Neuron (in vitro differentiated cells): ENCODE measurements around the gene OSBP2.

Source experiments
- H2AFZ ChIP-seq: one replicate; pipeline ENCODE4 v1.6.1; 2013; ENCODE audit warnings: low read depth, mild to moderate bottlenecking, inconsistent platforms, low read length, moderate library complexity
- H3K27me3 ChIP-seq: one replicate; pipeline ENCODE4 v1.6.1; 2013; ENCODE audit warnings: low read length; ENCODE audit not compliant: insufficient read depth
- H3K36me3 ChIP-seq: one replicate; pipeline ENCODE4 v1.6.1; 2013; ENCODE audit warnings: low read length; ENCODE audit not compliant: insufficient read depth
- H3K4me1 ChIP-seq: one replicate; pipeline ENCODE4 v1.6.1; 2013; ENCODE audit warnings: low read length; ENCODE audit not compliant: insufficient read depth
- H3K4me3 ChIP-seq: 2 replicates; pipeline ENCODE4 v1.5.1; 2013; ENCODE audit warnings: mild to moderate bottlenecking, low read length, moderate library complexity
- H3K9me3 ChIP-seq: one replicate; pipeline ENCODE4 v1.6.1; 2013; ENCODE audit warnings: low read length

Gene OSBP2

DNA sequence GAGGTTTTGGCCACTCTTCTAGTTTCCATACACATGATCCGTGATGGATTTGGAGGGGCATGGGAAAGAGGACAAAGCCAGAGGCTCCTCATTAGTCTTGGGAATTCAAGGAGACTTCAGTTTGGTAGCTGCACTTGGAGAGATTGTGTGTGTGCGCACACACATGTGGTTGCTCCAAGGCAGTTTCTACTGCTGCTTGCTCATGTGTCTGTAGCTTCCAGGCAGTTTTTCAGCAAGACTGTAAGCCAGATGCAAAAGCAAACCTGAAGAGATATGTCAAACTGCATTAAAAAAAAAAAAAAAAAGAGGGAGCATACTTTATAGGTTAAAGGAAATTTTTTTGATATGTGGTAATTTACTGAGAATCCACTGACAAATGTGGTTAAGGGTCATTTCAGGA is 95.7 kb downstream of the OSBP2 start:
- Histone ChIP-seq H3K9me3 (no peaks in the 10 kb centered on the region), H3K4me3 (no peak overlapping the region), H3K36me3 (no peaks in the 10 kb centered on the region), H3K27me3 (peaks cover 3% of the 10 kb centered on the region), H3K4me1 (no peaks in the 10 kb centered on the region), H2AFZ (no peak overlapping the region)

DNA sequence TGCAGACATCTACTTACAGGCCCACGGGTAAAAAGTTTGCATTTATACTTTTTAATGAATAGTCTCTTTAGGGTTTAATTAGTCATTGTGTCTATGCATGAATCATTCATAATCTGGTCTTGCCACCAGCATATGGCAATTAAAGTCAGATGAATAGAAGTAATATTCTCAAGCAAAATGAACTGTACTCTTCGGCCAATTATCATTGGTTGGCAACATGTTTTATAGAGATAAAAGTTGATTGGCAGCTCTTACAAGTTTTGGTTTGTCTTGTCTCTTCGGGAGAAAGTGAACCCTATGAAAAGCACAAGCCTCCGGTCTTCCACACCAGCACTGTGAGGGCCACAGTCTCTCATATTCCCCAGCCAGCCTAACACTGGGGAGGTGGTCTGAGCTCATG is 97.8 kb downstream of the OSBP2 start:
- Histone ChIP-seq H3K9me3 (no peaks in the 10 kb centered on the region), H2AFZ (no peak overlapping the region), H3K4me3 (no peak overlapping the region), H3K27me3 (peaks cover 3% of the 10 kb centered on the region), H3K4me1 (no peaks in the 10 kb centered on the region), H3K36me3 (no peaks in the 10 kb centered on the region)

DNA sequence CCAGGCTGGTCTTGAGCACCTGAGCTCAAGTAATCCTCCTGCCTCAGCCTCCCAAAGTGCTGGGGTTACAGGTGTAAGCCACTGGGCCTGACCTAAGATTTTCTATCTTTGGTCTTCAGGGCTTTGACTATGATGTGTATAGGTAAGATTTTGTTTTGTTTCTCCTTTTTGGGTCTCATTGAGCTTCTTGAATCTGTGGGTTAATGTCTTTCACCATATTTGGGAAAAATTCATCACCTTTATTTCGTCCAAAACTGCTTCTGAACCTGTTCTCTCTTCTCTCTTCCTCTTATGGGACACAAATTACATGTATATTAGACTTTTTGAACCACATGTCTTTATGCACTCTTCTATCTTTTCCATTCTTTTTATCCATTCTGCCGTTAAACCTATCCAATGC is 100.4 kb downstream of the OSBP2 start:
- no peaks in the 10 kb centered on the region for H3K4me1 ChIP-seq
- H2AFZ ChIP-seq = no peak overlapping the region
- H3K27me3 ChIP-seq = peaks cover 2% of the 10 kb centered on the region
- H3K9me3 ChIP-seq = no peaks in the 10 kb centered on the region
- no peak overlapping the region for H3K4me3 ChIP-seq
- no peaks in the 10 kb centered on the region for H3K36me3 ChIP-seq

DNA sequence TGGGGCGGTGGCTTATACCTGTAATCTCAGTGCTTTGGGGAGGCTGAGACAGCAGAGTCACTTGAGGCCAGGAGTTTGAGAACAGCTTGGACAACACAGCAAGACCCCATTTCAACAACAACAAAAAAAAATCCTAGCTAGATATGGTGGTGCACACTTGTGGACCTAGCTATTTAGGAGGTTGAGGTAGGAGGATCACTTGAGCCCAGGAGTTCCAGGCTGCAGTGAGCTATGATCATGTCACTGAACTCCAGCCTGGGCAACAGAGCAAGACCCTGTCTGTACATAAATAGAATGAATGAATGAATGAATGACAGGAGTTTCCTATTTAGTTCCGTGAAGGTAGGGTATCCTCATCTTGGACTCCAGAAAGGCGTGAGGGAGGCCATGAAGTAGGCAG is 107.0 kb downstream of the OSBP2 start:
- H3K4me1 ChIP-seq = peaks cover 8% of the 10 kb centered on the region
- peaks cover 24% of the 10 kb centered on the region for H3K27me3 ChIP-seq
- no peaks in the 10 kb centered on the region for H3K9me3 ChIP-seq
- H3K36me3 ChIP-seq = no peaks in the 10 kb centered on the region
- no peak overlapping the region for H2AFZ ChIP-seq
- H3K4me3 ChIP-seq = no peak overlapping the region

DNA sequence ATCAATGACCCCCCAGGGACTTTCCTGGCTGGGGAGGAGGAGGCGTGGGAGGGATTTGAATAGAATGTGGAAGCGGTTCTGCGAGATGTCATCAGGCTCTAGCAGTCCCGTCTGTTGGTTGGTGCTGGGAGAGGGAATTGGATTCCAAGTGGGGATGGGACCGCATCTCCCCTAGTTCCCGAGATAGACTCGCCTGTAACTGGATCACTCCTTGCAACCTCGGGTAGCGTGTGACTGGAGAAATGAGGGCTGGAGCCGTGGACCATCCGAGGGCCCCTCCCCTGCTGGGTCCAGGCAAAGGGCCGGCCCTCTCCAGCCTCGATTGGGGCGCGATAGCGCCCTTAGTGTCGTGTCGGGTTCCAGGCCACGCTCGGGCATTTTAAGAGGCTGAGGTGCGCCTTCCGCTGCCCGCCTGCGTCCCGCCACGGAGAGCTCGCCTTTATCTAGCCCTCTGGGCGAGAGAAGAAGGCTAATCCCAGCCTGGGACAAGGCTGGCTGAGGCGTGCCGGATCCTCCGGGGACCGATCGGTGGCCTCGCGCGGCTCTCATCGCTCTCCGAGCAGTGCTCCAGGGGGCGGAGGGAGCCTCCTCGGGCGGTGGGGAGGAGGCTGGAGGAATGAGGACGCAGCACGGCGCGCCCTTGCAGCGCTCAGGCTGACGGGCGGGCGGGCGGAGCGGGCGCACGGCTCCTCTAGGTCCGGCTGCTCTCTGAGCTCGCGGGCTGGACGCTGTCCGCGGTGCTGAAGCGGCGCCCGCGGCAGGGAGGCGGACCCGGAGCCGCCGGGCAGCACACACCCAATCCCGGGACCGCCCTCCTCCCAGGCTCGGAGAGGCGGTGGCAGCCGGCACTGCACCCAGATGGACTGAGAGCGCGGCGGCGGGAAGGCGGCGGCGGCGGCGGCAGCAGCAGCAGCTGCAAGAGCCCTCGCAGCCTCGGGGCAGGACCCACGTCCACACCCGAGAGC is 107.8 kb downstream of the OSBP2 start:
- no peaks in the 10 kb centered on the region for H3K9me3 ChIP-seq
- H3K4me3 ChIP-seq = peak overlapping the region; percentile 25
- peaks cover 8% of the 10 kb centered on the region for H3K4me1 ChIP-seq
- no peak overlapping the region for H2AFZ ChIP-seq
- H3K27me3 ChIP-seq = peaks cover 26% of the 10 kb centered on the region
- no peaks in the 10 kb centered on the region for H3K36me3 ChIP-seq

DNA sequence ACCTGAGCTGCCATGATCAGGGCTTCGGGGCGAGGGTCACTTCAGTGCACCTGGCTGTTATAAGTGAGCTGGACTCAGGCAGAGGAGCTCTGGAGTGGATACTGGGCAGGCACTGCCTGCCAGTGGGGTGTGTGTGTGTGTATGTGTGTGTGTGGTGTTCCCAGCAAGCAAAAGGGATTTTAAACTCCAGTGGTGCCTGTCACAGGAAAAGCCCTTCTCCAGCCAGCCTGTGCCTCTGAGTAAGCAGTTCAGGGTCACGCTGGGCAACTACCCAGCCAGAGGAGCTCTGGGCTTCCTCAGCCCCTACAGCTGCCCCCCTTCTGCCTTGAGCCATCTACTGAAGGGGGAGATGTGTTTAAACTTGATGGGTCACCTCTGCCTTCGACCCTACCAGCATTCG is 109.0 kb downstream of the OSBP2 start:
- H3K36me3 ChIP-seq = no peaks in the 10 kb centered on the region

DNA sequence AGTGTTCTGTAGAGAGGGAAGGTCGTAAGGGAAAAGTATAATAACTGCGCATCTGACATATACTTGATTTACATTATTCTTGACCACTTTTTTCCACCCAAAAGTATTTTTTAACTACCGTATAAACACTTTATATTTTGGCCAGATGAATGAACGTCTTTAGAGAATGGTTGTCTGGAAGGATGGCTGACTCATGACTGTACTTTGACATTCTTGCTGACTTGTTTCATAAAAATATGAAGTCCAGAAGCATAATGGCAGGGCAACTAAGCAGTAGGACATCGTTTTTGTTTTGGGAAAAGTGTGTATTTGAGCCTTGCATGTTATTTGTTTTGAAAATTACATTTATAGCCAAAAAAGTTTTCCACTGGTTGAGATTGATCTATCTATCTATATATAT is 110.0 kb downstream of the OSBP2 start:
- Histone ChIP-seq H3K4me1 (peaks cover 8% of the 10 kb centered on the region), H3K27me3 (peaks cover 28% of the 10 kb centered on the region), H3K9me3 (no peaks in the 10 kb centered on the region), H3K4me3 (no peak overlapping the region), H2AFZ (no peak overlapping the region), H3K36me3 (no peaks in the 10 kb centered on the region)

More for the DNA sequence above, 109.0 kb downstream of the OSBP2 start:
- no peaks in the 10 kb centered on the region for H3K9me3 ChIP-seq
- no peak overlapping the region for H2AFZ ChIP-seq
- H3K4me1 ChIP-seq = peaks cover 8% of the 10 kb centered on the region
- peaks cover 28% of the 10 kb centered on the region for H3K27me3 ChIP-seq
- no peak overlapping the region for H3K4me3 ChIP-seq

DNA sequence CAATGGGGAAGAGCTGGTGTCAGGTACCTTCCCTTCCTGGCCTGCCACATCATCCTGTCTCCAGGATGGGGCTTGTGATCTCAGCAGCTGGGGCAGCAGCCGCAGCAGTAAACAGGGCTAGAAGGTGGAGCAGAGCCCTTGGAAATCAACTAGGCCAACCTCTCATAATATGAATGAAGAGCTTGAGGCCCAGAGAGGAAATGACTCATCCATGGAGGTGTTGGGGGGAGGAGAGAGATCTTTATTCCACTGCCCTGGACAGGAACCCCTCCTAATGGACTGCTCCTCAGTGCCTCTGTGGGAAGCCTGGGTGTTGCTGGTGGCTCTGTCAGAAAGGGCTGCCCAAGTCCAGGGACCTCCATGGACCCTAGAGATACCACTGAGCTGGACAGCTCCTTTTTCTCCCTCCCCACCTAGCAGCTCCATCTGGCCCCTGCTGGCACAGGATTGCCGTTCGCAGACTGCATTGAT is 111.8 kb downstream of the OSBP2 start:
- Histone ChIP-seq H3K27me3 (peaks cover 21% of the 10 kb centered on the region), H3K4me3 (no peak overlapping the region), H2AFZ (no peak overlapping the region), H3K4me1 (peaks cover 8% of the 10 kb centered on the region), H3K9me3 (no peaks in the 10 kb centered on the region), H3K36me3 (no peaks in the 10 kb centered on the region)

DNA sequence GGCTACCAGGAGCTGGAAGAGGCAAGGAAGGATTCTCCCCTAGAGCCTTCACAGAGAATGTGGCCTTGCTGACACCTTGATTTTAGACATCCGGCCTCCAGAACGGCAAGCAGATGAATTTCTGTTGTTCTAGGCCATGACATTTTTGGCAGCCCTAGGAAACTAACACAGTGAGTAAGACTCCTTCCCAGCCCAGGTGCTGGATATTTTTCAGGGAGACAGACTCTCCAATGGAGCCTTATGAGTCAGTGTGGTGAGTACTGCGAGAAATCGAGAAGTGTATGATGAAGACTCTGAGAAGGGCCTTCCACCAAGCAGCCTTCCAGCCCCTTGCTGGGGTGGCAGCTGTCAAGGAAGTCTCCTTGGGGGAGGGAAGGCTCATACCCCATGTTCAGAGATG is 114.4 kb downstream of the OSBP2 start:
- no peak overlapping the region for H3K4me3 ChIP-seq
- H3K36me3 ChIP-seq = no peaks in the 10 kb centered on the region
- H2AFZ ChIP-seq = no peak overlapping the region
- peaks cover 11% of the 10 kb centered on the region for H3K27me3 ChIP-seq
- H3K9me3 ChIP-seq = no peaks in the 10 kb centered on the region
- no peaks in the 10 kb centered on the region for H3K4me1 ChIP-seq

DNA sequence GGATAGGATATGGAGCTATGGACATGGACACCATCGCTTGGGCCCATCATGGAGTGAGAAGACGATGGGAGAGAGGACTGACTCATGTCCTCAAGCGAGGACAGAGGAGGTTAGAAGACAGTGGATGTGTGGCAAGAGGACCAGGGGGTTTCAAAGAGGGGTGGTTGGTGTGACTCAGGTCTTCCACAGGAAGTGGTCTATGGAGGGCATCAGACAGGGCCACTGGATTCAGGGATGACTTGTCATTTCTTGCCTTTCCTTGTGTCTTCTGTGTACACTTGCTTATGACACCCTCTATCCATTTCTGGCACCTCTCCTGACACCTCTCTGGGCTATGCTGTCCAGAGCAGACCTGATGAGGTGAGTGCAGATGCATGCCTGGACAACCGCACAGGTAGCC is 115.4 kb downstream of the OSBP2 start:
- no peaks in the 10 kb centered on the region for H3K36me3 ChIP-seq
- no peaks in the 10 kb centered on the region for H3K9me3 ChIP-seq
- peaks cover 7% of the 10 kb centered on the region for H3K27me3 ChIP-seq
- no peaks in the 10 kb centered on the region for H3K4me1 ChIP-seq
- no peak overlapping the region for H3K4me3 ChIP-seq
- H2AFZ ChIP-seq = no peak overlapping the region

DNA sequence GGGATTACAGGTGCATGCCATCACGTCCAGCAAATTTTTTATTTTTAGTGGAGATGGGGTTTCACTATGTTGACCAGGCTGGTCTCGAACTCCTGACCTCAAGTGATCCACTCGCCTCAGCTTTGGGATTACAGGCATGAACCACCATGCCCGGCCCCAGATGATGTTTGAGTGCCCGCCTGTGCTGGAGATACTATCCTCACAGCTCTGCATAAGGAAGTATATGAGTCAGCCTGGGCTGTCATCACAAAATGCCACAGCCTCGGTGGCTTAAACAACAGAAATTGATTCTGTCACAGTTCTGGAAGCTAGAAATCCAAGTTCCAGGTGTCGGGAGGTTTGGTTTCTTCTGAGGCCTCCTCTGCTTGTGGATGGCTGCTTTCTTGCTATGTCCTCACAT is 119.3 kb downstream of the OSBP2 start:
- H2AFZ ChIP-seq = no peak overlapping the region
- no peaks in the 10 kb centered on the region for H3K36me3 ChIP-seq
- H3K27me3 ChIP-seq = peaks cover 5% of the 10 kb centered on the region
- no peaks in the 10 kb centered on the region for H3K4me1 ChIP-seq
- H3K9me3 ChIP-seq = no peaks in the 10 kb centered on the region
- H3K4me3 ChIP-seq = no peak overlapping the region

DNA sequence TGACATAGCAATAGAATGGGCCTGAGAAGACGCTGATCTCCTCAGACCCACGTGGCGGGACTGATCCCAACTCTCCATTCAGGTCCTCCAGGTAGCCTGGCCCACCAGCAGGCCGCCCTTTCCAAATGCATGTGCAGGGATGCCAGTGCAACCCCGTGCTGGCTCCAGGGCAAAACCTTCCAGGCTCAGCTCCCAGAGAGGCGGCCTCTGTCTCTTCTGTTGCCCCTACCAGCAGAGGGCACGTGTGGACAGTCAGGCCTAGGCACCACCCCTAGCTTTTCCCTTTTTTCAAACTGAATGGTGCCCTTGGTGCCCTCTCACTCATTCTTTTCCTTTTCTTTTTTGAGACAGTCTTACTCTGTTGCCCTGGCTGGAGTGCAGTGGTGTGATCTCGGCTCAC is 121.7 kb downstream of the OSBP2 start:
- Histone ChIP-seq H3K36me3 (no peaks in the 10 kb centered on the region), H2AFZ (no peak overlapping the region), H3K9me3 (no peaks in the 10 kb centered on the region), H3K27me3 (peaks cover 26% of the 10 kb centered on the region), H3K4me1 (no peaks in the 10 kb centered on the region), H3K4me3 (no peak overlapping the region)

DNA sequence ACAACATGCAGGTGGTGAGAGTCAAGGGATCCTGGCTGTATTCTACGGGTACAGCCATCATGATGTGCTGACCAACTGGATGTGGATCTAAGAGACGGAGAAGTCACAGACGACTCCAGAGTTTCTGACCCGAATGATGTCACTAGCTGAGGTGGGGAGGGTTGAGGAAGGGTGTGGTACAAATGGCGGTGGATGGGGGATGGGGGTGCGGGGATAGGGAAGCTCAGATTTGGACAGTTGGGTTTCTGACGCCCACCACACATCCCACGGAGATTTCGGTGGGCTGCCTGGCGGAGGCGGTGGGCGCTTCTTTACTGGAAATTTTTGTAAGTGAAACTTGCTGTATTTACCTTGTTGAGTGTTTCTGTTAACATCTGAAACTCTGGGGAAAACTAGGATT is 126.7 kb downstream of the OSBP2 start:
- Histone ChIP-seq H3K27me3 (peaks cover 74% of the 10 kb centered on the region), H2AFZ (no peak overlapping the region), H3K4me1 (peaks cover 7% of the 10 kb centered on the region)

DNA sequence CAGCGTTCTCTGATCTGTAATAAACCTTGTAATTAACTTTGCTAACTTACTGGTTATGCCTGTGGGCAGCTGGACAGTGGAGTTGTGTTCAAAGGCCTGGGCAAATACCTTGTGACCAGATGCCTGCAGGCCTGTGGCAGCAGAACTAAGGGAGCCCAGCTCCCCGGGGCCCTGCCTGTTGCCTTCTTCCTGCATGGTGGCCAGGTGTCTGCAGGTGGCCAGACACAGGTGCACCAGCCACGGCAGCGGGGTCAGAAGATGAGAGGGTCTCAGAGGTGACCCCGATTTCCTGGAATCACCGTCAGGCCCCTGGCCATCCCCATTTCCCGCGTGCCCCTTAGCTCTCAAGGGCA is 127.2 kb downstream of the OSBP2 start:
- no peak overlapping the region for H2AFZ ChIP-seq
- H3K27me3 ChIP-seq = peaks cover 74% of the 10 kb centered on the region
- no peaks in the 10 kb centered on the region for H3K36me3 ChIP-seq
- no peaks in the 10 kb centered on the region for H3K9me3 ChIP-seq
- peaks cover 7% of the 10 kb centered on the region for H3K4me1 ChIP-seq
- H3K4me3 ChIP-seq = peak overlapping the region; percentile 28

More for the DNA sequence above, 126.7 kb downstream of the OSBP2 start:
- Histone ChIP-seq H3K9me3 (no peaks in the 10 kb centered on the region), H3K36me3 (no peaks in the 10 kb centered on the region), H3K4me3 (no peak overlapping the region)
